ENCODE data around the gene GIGYF2. TPM values are rescaled to one million over a fixed set of nuclear protein-coding genes. Genes with fewer than 3 reads are reported as not detected.

GIGYF2 gene
- total and polyA plus RNA-seq, 2 of the 4 experiments (the other 2 are of a cell fraction), result 14.7 to 66.0 TPM

- Histone ChIP-seq H3K36me3 (ENCODE audit: control insufficient read depth, insufficient read depth, low read length) (peaks cover 22% of the 10 kb centered on the region), H3K9me3 (ENCODE audit: control insufficient read depth, insufficient read depth, low read length) (no peaks in the 10 kb centered on the region), H4K8ac (ENCODE audit: low read depth in 2 of 2, low read length in 2 of 2) (no peak overlapping the region), H2BK20ac (ENCODE audit: low read depth, low read length) (no peak overlapping the region), H3K18ac (ENCODE audit: low read depth, low read length) (no peak overlapping the region), H3K9ac (ENCODE audit: low read depth, low read length) (no peak overlapping the region), H2AK5ac (ENCODE audit: low read depth, low read length) (no peak overlapping the region), H3K14ac (replicated peaks; ENCODE audit: low read depth, low read length) (no peak overlapping the region), H2BK15ac (ENCODE audit: low read depth, low read length) (no peak overlapping the region), H2AFZ (replicated peaks; ENCODE audit: low read length, poor library complexity) (no peak overlapping the region), H3K4ac (ENCODE audit: low read depth, low read length) (no peak overlapping the region), H2BK120ac (ENCODE audit: low read depth, low read length) (no peak overlapping the region), H3K56ac (ENCODE audit: extremely low read depth, insufficient read depth, low read length) (no peak overlapping the region), H3K4me3 (ENCODE audit: insufficient read depth, low read depth, low read length) (no peak overlapping the region), H3K79me1 (ENCODE audit: low read depth in 1 of 2, low read length in 2 of 2) (0 out of 4 replicates have a peak, but pooled peaks cover 3% of the 10 kb centered on the region in 2 experiments), H2AK9ac (replicated peaks; ENCODE audit: low read depth, low read length, poor library complexity) (no peak overlapping the region), H3K27ac (ENCODE audit: insufficient read depth, low read length) (no peak overlapping the region), H3K4me1 (ENCODE audit: control insufficient read depth, insufficient read depth, low read length) (no peaks in the 10 kb centered on the region), H4K5ac (ENCODE audit: low read depth, low read length) (no peak overlapping the region), H2BK5ac (ENCODE audit: low read depth, low read length, poor library complexity, severe bottlenecking) (no peak overlapping the region), H3K27me3 (ENCODE audit: control insufficient read depth, insufficient read depth, low read length) (no peaks in the 10 kb centered on the region), H3K4me2 (ENCODE audit: low read depth, low read length) (no peak overlapping the region), H4K20me1 (ENCODE audit: insufficient read depth, low read length) (no peaks in the 10 kb centered on the region), H3K23ac (ENCODE audit: low read depth, low read length) (no peak overlapping the region), H3K9me1 (ENCODE audit: insufficient read depth, low read length) (no peaks in the 10 kb centered on the region), H4K91ac (ENCODE audit: insufficient read depth, low read depth, low read length) (no peak overlapping the region)
- in situ Hi-C loops (cut with MboI; ENCODE audit: low sequenced_read_pairs) (no loop called here), dilution Hi-C loops (cut with HindIII; ENCODE audit: low sequenced_read_pairs, unreplicated experiment) (no loop called here), intact Hi-C loops (cut with micrococcal nuclease) (no loop called here)
- WGBS, 2 experiments (ENCODE audit: extremely low coverage in 2 of 2, insufficient read length in 1 of 2), result no CpG with 5 or more reads among the region's 1 CpG
- ATAC-seq (ENCODE audit: low read depth) (no peak), DNase-seq (peak; percentile 15)
- TF ChIP-seq BHLHE40 (IDR thresholded peaks at IDR 0.05; ENCODE audit: low read depth, low read length), result no peak
- TF ChIP-seq, protein P1, sequence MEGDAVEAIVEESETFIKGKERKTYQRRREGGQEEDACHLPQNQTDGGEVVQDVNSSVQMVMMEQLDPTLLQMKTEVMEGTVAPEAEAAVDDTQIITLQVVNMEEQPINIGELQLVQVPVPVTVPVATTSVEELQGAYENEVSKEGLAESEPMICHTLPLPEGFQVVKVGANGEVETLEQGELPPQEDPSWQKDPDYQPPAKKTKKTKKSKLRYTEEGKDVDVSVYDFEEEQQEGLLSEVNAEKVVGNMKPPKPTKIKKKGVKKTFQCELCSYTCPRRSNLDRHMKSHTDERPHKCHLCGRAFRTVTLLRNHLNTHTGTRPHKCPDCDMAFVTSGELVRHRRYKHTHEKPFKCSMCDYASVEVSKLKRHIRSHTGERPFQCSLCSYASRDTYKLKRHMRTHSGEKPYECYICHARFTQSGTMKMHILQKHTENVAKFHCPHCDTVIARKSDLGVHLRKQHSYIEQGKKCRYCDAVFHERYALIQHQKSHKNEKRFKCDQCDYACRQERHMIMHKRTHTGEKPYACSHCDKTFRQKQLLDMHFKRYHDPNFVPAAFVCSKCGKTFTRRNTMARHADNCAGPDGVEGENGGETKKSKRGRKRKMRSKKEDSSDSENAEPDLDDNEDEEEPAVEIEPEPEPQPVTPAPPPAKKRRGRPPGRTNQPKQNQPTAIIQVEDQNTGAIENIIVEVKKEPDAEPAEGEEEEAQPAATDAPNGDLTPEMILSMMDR (conservative IDR thresholded peaks at IDR 0.05; ENCODE audit: low read depth, low read length), result no peak
- TF ChIP-seq SMC3 (IDR thresholded peaks at IDR 0.05; ENCODE audit: low read depth, low read length), result no peak
- TF ChIP-seq ELK1 (IDR thresholded peaks at IDR 0.05; ENCODE audit: borderline replicate concordance, low read depth, low read length), result no peak
- TF ChIP-seq RAD21 (IDR thresholded peaks at IDR 0.05; ENCODE audit: low read length), result no peak
- no peak for TF ChIP-seq RFX5 (IDR thresholded peaks at IDR 0.05; ENCODE audit: low read depth, low read length)
- no peak for TF ChIP-seq MXI1 (IDR thresholded peaks at IDR 0.05; ENCODE audit: borderline replicate concordance, low read depth, low read length)
- no peak for TF ChIP-seq CHD1 (IDR thresholded peaks at IDR 0.05; ENCODE audit: low read depth, low read length)
- ChIA-PET POLR2A (ENCODE audit: unreplicated experiment) (no interaction called here), CTCF (no interaction called here)
- BruUV-seq (replicated peaks), result no TSS peak
Measured at GRCh38 chr2:232795920-232796319, 98.8 kb downstream of the GIGYF2 start.

Measured in IMR-90 (cell line).